K562 (cell line): ENCODE results near the gene PPP6R1. TPM values are rescaled to one million over a fixed set of nuclear protein-coding genes. Genes with fewer than 3 reads are reported as not detected.

Experiments used
- ATF7 ChIP-seq: fragments of 450-650 bp; IDR thresholded peaks from 2 replicates; pipeline ENCODE4 v1.7.1; 2014; ENCODE audit warnings: mild to moderate bottlenecking, moderate library complexity
- CAMTA2 ChIP-seq: fragments of 250-450 bp; sonication (Bioruptor Pico); conservative IDR thresholded peaks from 2 replicates; pipeline ENCODE4 v1.5.1; 2022
- CBFA2T3 ChIP-seq: fragments of 450-650 bp; IDR thresholded peaks from 2 replicates; pipeline ENCODE4 v1.6.1; 2017
- HCFC1 ChIP-seq: IDR thresholded peaks from 2 replicates; pipeline ENCODE4 v1.6.1; 2012; ENCODE audit warnings: low read depth, low read length, improper control_type of control experiment
- HDAC6 ChIP-seq: IDR thresholded peaks from 2 replicates; pipeline ENCODE4 v1.6.1; 2012; ENCODE audit warnings: low read depth, mild to moderate bottlenecking, control low read depth, inconsistent platforms, low read length, moderate library complexity
- IRF1 ChIP-seq: sonication (generic); formaldehyde crosslinking; IDR thresholded peaks from 2 replicates; pipeline ENCODE4 v1.8.0; 2022; ENCODE audit warnings: missing genetic modification reagents, mild to moderate bottlenecking, borderline replicate concordance
- KHSRP ChIP-seq: fragments of 450-650 bp; IDR thresholded peaks from 2 replicates; pipeline ENCODE4 v1.6.1; 2017
- MGA ChIP-seq: fragments of 450-650 bp; IDR thresholded peaks from 2 replicates; pipeline ENCODE4 v1.6.1; 2016; ENCODE audit warnings: mild to moderate bottlenecking, moderate library complexity
- MYNN ChIP-seq, 2 experiments: sonication (generic); formaldehyde crosslinking in 1 of 2; IDR thresholded peaks; 2 replicates each; pipeline versions ENCODE4 v1.5.0 to v1.6.1; 2016 to 2020; ENCODE audit warnings: antibody characterized with exemption in 1 of 2, missing genetic modification reagents in 1 of 2
- PHF20 ChIP-seq: fragments of 450-650 bp; IDR thresholded peaks from 2 replicates; pipeline ENCODE4 v1.6.1; 2018; ENCODE audit not compliant: partially characterized antibody
- RFX7 ChIP-seq: fragments of 250-450 bp; sonication (Bioruptor Pico); IDR thresholded peaks from 2 replicates; pipeline ENCODE4 v1.5.1; 2021; ENCODE audit warnings: mild to moderate bottlenecking
- ZBTB43 ChIP-seq: sonication (generic); formaldehyde crosslinking; IDR thresholded peaks from 2 replicates; pipeline ENCODE4 v1.8.0; 2023; ENCODE audit warnings: mild to moderate bottlenecking, missing genetic modification reagents
- ZNF655 ChIP-seq: fragments of 250-450 bp; sonication (Bioruptor Pico); IDR thresholded peaks from 2 replicates; pipeline ENCODE4 v1.5.0; 2021
- polyA plus RNA-seq, 8 experiments: library from polyadenylated mRNA; depleted of rRNA in 4 of 8; stranded (reverse) in 5 of 8; unstranded in 3 of 8; fragments of >200 nt; fragmentation: Nextera tagmentation in 2 of 8; fragmentation: Illumina TruSeq in 1 of 8; extraction: Ambion mirVana in 2 of 8; extraction: Trizol in 1 of 8; gene quantifications; 2 replicates each; pipeline versions ENCODE4 v1.2.1 to v1.2.3, GENCODE V29; 2011 to 2014; ENCODE audit warnings: inconsistent platforms in 1 of 8, missing spikeins in 1 of 8
- total RNA-seq, 7 experiments: library from RNA; depleted of rRNA in 6 of 7; stranded (reverse); fragments of >200 nt in 6 of 7; fragmentation: Illumina TruSeq in 2 of 7; extraction: Trizol in 2 of 7; gene quantifications; 2 replicates each; pipeline versions ENCODE4 v1.2.1 to v1.2.3, GENCODE V29; 2011 to 2021; ENCODE audit warnings: low replicate concordance in 1 of 7

Gene PPP6R1
- total and polyA plus RNA-seq, 9 of the 15 experiments (the other 6 are each of a cell fraction or from before 2014, with no cell fraction given), result 0.48 to 135 (median 37.2) TPM

GRCh38 chr19:55279770-55280643 is 21.2 kb upstream of the PPP6R1 start, which contains the start of gene HSPBP1 (continued):
- TF ChIP-seq MGA (no peak; the same call in 1 of the 2 replicates), ZNF655 (CRISPR knock-in tag) (no peak), HCFC1 (peak; percentile 90), RFX7 (CRISPR knock-in tag) (no peak), MYNN (IDR thresholded peaks at IDR 0.05) (peak; percentile 92; the same call in 1 of the 2 replicates), MYNN (CRISPR knock-in tag; IDR thresholded peaks at IDR 0.05) (no peak), ATF7 (peak; percentile 73), CAMTA2 (CRISPR knock-in tag) (no peak), IRF1 (no peak), KHSRP (no peak), HDAC6 (no peak), CBFA2T3 (no peak), PHF20 (peak; percentile 98), ZBTB43 (no peak)
